IMR-90 (cell line): ENCODE results near the gene FOXD4L6. TPM values are rescaled to one million over a fixed set of nuclear protein-coding genes. Genes with fewer than 3 reads are reported as not detected.
"Not testable (repeated sequence)": the region's sequence is repeated elsewhere in the genome, so short reads cannot be mapped to it uniquely, and the experiment has no call there.

Experiments used
- ATAC-seq: fragments of 200-7000 bp; cut with Tn5 transposase; 2 replicates; pipeline ENCODE4 v1.9.1; 2020; ENCODE audit warnings: low read depth, mild to moderate bottlenecking, moderate library complexity
- BruUV-seq: library from RNA; stranded (reverse); fragments of 400-500 nt; replicated peaks from 2 replicates; lab custom pipeline; 2021; lab: Mats Ljungman, UMichigan
- CTCF ChIA-PET: fragments of 300-600 bp; formaldehyde crosslinking; extraction: SDS; loops from one replicate; lab custom pipeline; 2021; ENCODE audit warnings: antibody characterized with exemption; lab: Yijun Ruan, JAX
- POLR2A ChIA-PET: fragments of 300-600 bp; sonication (Branson Sonifier 250); formaldehyde crosslinking; loops from one replicate; lab custom pipeline; 2022; ENCODE audit warnings: antibody characterized with exemption; ENCODE audit not compliant: unreplicated experiment; lab: Charles Lee
- DNase-seq: peaks from one replicate; pipeline ENCODE4 v3.0.0; 2013
- H2AFZ ChIP-seq: replicated peaks from 2 replicates; pipeline ENCODE3; 2013; ENCODE audit warnings: low read length, mild to moderate bottlenecking; ENCODE audit not compliant: poor library complexity
- H2AK5ac ChIP-seq: 2 replicates; pipeline ENCODE4 v1.6.1; 2013; ENCODE audit warnings: low read depth, low read length, inconsistent platforms
- H2AK9ac ChIP-seq: replicated peaks from 2 replicates; pipeline ENCODE3; 2013; ENCODE audit warnings: mild to moderate bottlenecking, low read depth, low read length, moderate library complexity; ENCODE audit not compliant: poor library complexity
- H2BK120ac ChIP-seq: 2 replicates; pipeline ENCODE4 v1.6.1; 2013; ENCODE audit warnings: low read depth, low read length, inconsistent platforms
- H2BK15ac ChIP-seq: 3 replicates; pipeline ENCODE4 v1.6.1; 2013; ENCODE audit warnings: low read depth, low read length, inconsistent platforms
- H2BK20ac ChIP-seq: 2 replicates; pipeline ENCODE4 v1.6.1; 2013; ENCODE audit warnings: low read depth, mild to moderate bottlenecking, inconsistent platforms, low read length, moderate library complexity
- H2BK5ac ChIP-seq: 2 replicates; pipeline ENCODE4 v1.6.1; 2013; ENCODE audit warnings: mild to moderate bottlenecking, low read depth, low read length, inconsistent platforms; ENCODE audit not compliant: poor library complexity, severe bottlenecking
- H3K14ac ChIP-seq: replicated peaks from 2 replicates; pipeline ENCODE4 v1.6.1; 2013; ENCODE audit warnings: low read depth, low read length, inconsistent platforms
- H3K18ac ChIP-seq: 2 replicates; pipeline ENCODE4 v1.6.1; 2013; ENCODE audit warnings: low read depth, low read length, control low read depth
- H3K23ac ChIP-seq: 2 replicates; pipeline ENCODE4 v1.6.1; 2013; ENCODE audit warnings: low read depth, low read length, inconsistent platforms
- H3K27ac ChIP-seq: 2 replicates; pipeline ENCODE4 v1.5.1; 2013; ENCODE audit warnings: mild to moderate bottlenecking, control low read depth, low read length; ENCODE audit not compliant: insufficient read depth
- H3K27me3 ChIP-seq: 2 replicates; pipeline ENCODE4 v1.6.1; 2013; ENCODE audit warnings: low read length; ENCODE audit not compliant: control insufficient read depth, insufficient read depth
- H3K36me3 ChIP-seq: 2 replicates; pipeline ENCODE4 v1.6.1; 2013; ENCODE audit warnings: low read length, mixed read lengths; ENCODE audit not compliant: control insufficient read depth, insufficient read depth
- H3K4ac ChIP-seq: 2 replicates; pipeline ENCODE4 v1.6.1; 2013; ENCODE audit warnings: low read depth, low read length, inconsistent platforms
- H3K4me1 ChIP-seq: 2 replicates; pipeline ENCODE4 v1.6.1; 2013; ENCODE audit warnings: low read length, mixed read lengths; ENCODE audit not compliant: control insufficient read depth, insufficient read depth
- H3K4me2 ChIP-seq: 2 replicates; pipeline ENCODE4 v1.6.1; 2013; ENCODE audit warnings: low read depth, mild to moderate bottlenecking, control low read depth, low read length, moderate library complexity
- H3K4me3 ChIP-seq: 2 replicates; pipeline ENCODE4 v1.5.1; 2013; ENCODE audit warnings: low read depth, mild to moderate bottlenecking, control low read depth, low read length, moderate library complexity; ENCODE audit not compliant: insufficient read depth
- H3K56ac ChIP-seq: 2 replicates; pipeline ENCODE4 v1.6.1; 2013; ENCODE audit warnings: low read length, inconsistent platforms; ENCODE audit not compliant: insufficient read depth; ENCODE audit errors: extremely low read depth
- H3K79me1 ChIP-seq, 2 experiments: 2 replicates each; pipeline ENCODE4 v1.6.1; 2013; ENCODE audit warnings: low read length in 2 of 2, inconsistent platforms in 1 of 2, low read depth in 1 of 2
- H3K9ac ChIP-seq: 2 replicates; pipeline ENCODE4 v1.6.1; 2013; ENCODE audit warnings: low read depth, low read length, control low read depth
- H3K9me1 ChIP-seq: 2 replicates; pipeline ENCODE4 v1.6.1; 2013; ENCODE audit warnings: low read length, inconsistent platforms; ENCODE audit not compliant: insufficient read depth
- H3K9me3 ChIP-seq: 2 replicates; pipeline ENCODE4 v1.6.1; 2013; ENCODE audit warnings: low read length; ENCODE audit not compliant: control insufficient read depth, insufficient read depth
- H4K20me1 ChIP-seq: 2 replicates; pipeline ENCODE4 v1.6.1; 2013; ENCODE audit warnings: low read length, inconsistent platforms; ENCODE audit not compliant: insufficient read depth
- H4K5ac ChIP-seq: 2 replicates; pipeline ENCODE4 v1.6.1; 2013; ENCODE audit warnings: mild to moderate bottlenecking, low read depth, low read length, control low read depth
- H4K8ac ChIP-seq, 2 experiments: 2 replicates each; pipeline ENCODE4 v1.6.1; 2013; ENCODE audit warnings: low read depth in 2 of 2, low read length in 2 of 2, control low read depth in 1 of 2, inconsistent platforms in 1 of 2
- H4K91ac ChIP-seq: 2 replicates; pipeline ENCODE4 v1.6.1; 2013; ENCODE audit warnings: low read depth, low read length, inconsistent platforms; ENCODE audit not compliant: insufficient read depth
- WGBS, 2 experiments: methylation state at CpG; one replicate each; pipeline versions ENCODE4 v1.1.5 to v1.1.7; 2013; ENCODE audit warnings: missing lambda C conversion rate in 2 of 2; ENCODE audit not compliant: insufficient read length in 1 of 2; ENCODE audit errors: extremely low coverage in 2 of 2; 5-methylcytosine and 5-hydroxymethylcytosine counted together
- dilution Hi-C: fragments of 300-500 bp; cut with HindIII; formaldehyde crosslinking; loops from one replicate; pipeline ENCODE4 v1.14.3; 2018; ENCODE audit warnings: low sequenced_read_pairs; ENCODE audit not compliant: unreplicated experiment
- in situ Hi-C: fragments of 300-500 bp; cut with MboI; formaldehyde crosslinking; loops from 3 replicates; pipeline ENCODE4 v1.14.3; 2019; ENCODE audit warnings: low sequenced_read_pairs, inconsistent platforms, mixed read lengths
- intact Hi-C: fragments of 100-400 bp; cut with micrococcal nuclease; formaldehyde crosslinking; loops from 2 replicates; pipeline ENCODE4 v1.10.0; 2022
- polyA plus RNA-seq, 3 experiments: library from polyadenylated mRNA; depleted of rRNA; stranded (reverse); fragments of >200 nt; gene quantifications; 2 replicates each; pipeline ENCODE4 v1.2.3, GENCODE V29; 2012; ENCODE audit warnings: low replicate concordance in 1 of 3
- total RNA-seq: library from RNA; depleted of rRNA; stranded (reverse); fragments of >200 nt; gene quantifications from 2 replicates; pipeline ENCODE4 v1.2.3, GENCODE V29; 2012

The FOXD4L6 gene
- total and polyA plus RNA-seq, 2 of the 4 experiments (the other 2 are of a cell fraction) = not detected

- H3K18ac ChIP-seq, H3K4me3 ChIP-seq, dilution Hi-C loops, H3K4me1 ChIP-seq, POLR2A ChIA-PET, H3K4ac ChIP-seq, H4K5ac ChIP-seq, H2AK5ac ChIP-seq, in situ Hi-C loops, CTCF ChIA-PET, H3K27ac ChIP-seq, H3K79me1 ChIP-seq, H3K9ac ChIP-seq, DNase-seq, H2BK5ac ChIP-seq, H4K91ac ChIP-seq, H4K20me1 ChIP-seq, H3K4me2 ChIP-seq, BruUV-seq, H3K23ac ChIP-seq, H2BK20ac ChIP-seq, H3K56ac ChIP-seq, H2BK15ac ChIP-seq, H3K27me3 ChIP-seq, H3K14ac ChIP-seq, intact Hi-C loops, ATAC-seq, H2AK9ac ChIP-seq, H3K9me1 ChIP-seq, H2AFZ ChIP-seq, H4K8ac ChIP-seq, H2BK120ac ChIP-seq, H3K9me3 ChIP-seq, H3K36me3 ChIP-seq: not testable (repeated sequence)
- WGBS, 2 experiments = no CpG with 5 or more reads among the region's 13 CpGs
Measured at GRCh38 chr9:41105557-41106253, 22.8 kb downstream of the FOXD4L6 start.

DNA sequence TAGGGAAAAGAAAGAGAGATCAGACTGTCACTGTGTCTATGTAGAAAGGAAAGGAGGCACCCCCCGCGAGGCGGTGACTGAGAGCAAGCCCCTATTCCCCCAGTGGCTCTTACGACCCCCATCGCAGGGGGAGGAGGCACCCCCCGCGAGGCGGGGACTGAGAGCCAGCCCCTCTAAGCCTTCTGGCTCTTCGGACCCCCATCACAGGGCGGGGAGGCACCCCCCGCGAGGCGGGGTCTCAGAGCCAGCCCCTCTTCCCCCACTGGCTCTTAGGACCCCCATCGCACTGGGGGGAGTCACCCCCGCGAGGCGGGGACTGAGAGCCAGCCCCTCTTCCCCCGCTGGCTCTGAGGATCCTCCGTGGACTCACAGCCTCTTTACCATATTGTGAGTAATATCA, 23.9 kb downstream of the FOXD4L6 start:
- H3K36me3 ChIP-seq, H2AK9ac ChIP-seq, H4K8ac ChIP-seq, H3K27ac ChIP-seq, intact Hi-C loops, H2AK5ac ChIP-seq, H3K79me1 ChIP-seq, BruUV-seq, in situ Hi-C loops, H3K4me1 ChIP-seq, H3K23ac ChIP-seq, dilution Hi-C loops, H3K9ac ChIP-seq, CTCF ChIA-PET, H3K27me3 ChIP-seq, H3K4ac ChIP-seq, H4K5ac ChIP-seq, H4K91ac ChIP-seq, H3K4me2 ChIP-seq, DNase-seq, H2BK15ac ChIP-seq, H3K4me3 ChIP-seq, POLR2A ChIA-PET, H3K9me1 ChIP-seq, H3K18ac ChIP-seq, H2BK20ac ChIP-seq, H2BK5ac ChIP-seq, ATAC-seq, H3K56ac ChIP-seq, H4K20me1 ChIP-seq, H2AFZ ChIP-seq, H3K14ac ChIP-seq, H2BK120ac ChIP-seq, H3K9me3 ChIP-seq: not testable (repeated sequence)
- no CpG with 5 or more reads among the region's 19 CpGs for WGBS, 2 experiments
